NOMO-1 treated with dmso at 0.1 percent for 144 hours (cell line): Measurements from ENCODE around the gene UBD.

ENCODE experiments used
- DNase-seq: peaks from one replicate; lab custom pipeline; 2025; ENCODE audit not compliant: unreplicated experiment; lab: John Stamatoyannopoulos, UW

Gene UBD

GRCh38 chr6:29524044-29524443 lies 35.5 kb downstream of the UBD start:
- no peak for DNase-seq

DNA sequence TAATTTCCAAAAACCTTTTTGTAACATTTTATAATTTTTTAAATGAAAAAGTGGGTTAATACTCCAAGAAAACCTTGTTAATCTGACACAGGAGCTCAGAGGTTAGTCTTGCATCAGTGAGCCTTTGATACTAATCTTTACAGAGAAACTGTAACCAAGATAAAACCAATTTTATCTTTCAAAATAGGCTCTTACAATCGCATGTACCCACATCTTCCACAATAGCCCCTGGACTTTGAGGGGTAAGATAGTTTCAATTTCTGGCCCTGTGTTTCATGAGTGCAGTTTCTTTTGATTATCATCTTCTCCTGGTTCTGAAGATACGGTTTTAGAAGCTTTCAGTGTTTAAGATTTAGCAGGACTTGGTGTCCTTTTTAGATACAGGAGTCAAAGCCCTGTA lies 37.3 kb downstream of the UBD start:
- DNase-seq = no peak

GRCh38 chr6:29521006-29521680 lies 38.4 kb downstream of the UBD start:
- no peak for DNase-seq

DNA sequence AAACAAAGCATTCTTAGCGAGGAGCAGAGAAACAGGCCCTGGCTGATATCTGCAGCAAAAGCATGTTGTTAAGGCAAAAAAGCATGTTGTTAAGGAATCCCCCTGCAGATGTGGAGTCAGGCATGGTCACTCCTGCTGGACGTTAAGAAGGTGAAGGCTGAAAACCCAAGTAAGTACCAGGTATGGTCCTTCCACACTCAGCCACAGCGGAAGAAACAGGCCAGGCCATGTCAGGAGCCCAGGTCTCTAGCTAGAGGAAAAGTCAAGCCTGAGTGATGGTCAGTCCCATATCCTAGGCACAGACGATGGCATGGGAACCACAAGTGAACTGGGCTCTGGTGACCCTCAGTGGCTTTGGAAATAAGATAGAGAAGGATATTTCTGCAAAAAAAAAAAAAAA lies 39.3 kb downstream of the UBD start:
- no peak for DNase-seq

- DNase-seq = no peak
Observed at GRCh38 chr6:29519291-29520010, 40.1 kb downstream of the UBD start.

DNA sequence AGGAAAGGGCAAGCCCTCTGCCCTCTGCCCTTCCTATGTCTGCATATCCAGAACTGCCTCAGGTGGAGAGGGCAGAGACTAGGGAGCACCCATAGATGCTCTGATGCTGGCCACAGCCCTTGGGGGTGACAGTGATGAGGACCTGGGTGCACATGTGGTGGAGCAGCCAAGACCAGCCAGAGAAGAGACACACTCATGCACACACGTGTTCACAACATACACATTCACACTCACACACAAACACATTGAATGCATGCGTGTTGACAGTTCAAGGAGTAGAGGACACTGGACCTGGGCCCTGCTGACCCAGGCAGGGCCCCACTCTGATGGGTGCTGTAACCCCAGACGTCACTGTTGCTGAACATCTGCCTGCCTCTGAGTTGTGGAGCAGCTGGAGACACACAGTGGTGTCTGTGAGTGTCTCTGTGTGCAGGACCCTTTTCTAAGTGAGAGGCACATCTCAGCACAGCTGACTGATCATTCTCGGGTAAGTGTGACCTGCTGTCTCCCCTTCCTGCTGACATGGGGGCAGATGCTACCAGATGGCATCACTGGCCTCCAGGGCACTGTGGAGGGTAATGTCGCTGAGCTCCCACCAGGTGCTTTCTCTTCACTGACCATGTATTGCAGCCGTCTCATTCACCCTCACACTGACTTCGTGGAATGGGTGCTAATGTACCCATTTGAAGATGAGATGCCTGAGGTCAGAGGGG lies 41.6 kb downstream of the UBD start:
- DNase-seq = no peak

- DNase-seq = no peak
Observed at GRCh38 chr6:29517245-29517644, 42.3 kb downstream of the UBD start.

GRCh38 chr6:29516108-29516507 lies 43.4 kb downstream of the UBD start:
- no peak for DNase-seq

DNA sequence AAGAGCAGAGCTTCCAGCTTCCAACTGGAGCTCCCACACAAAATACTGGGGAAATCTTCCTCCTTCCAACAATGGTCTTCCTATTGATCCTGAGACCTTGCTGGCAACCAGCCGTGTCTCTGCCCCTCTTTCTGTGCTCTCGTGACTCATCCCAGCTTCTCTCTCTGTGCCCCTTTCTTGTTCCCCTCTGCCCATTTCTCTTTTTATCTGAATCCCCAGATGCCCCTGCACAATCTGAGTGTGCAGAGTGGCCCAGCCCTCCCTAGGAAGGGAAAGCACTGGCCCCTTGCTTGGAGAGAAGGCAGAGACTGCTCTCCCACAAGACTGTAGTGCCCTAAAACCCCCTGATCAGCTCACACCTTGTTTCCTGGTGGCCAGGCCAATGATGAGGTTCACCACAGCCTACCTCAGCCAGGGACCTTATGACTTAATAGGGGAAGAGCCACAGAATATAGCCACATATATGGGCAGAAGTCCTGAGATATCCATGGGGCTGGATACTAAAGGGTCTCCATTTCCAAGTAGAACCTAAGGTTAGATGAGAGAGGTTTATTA lies 48.7 kb downstream of the UBD start:
- no peak for DNase-seq

DNA sequence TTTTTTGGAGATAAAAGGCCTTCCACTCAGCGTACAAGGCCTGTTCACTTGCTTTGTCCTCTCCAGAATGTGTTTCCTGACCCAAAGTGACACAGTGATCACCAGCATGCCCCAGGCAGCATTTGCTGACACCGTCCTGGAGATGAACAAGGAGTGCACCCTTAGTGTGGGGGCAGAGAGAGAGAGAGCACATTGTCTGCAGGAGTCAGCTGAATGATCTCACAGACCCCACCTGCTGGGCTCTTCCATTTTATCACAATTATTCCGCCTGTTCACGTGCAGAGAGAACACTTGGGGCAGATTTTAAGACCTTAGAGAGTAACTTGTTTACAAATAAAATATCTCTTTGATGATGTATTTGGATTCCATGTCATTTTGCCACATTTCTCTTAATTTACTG lies 49.3 kb downstream of the UBD start:
- DNase-seq = no peak

GRCh38 chr6:29509711-29510110 lies 49.8 kb downstream of the UBD start:
- no peak for DNase-seq

- DNase-seq = no peak
Observed at GRCh38 chr6:29509239-29509638, 50.3 kb downstream of the UBD start.

DNA sequence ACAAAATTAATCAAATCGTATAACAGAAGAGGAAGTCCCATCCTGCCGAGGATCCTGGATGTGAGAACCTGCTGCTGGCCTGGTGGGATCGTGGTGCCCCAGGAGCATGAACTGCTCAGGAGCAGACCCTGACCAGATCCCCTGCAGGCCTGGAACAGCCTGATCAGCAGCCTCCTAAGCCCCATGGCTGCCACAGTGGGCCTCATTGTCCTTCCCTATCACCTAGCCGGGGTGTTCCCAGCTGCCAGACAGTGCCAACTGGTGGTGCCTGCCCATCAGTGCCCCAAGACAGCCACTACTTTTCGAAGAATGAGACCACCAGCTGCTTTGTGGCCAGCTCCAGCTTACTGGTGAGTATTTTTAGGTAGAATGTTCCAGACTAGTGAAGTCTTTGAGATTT lies 52.2 kb downstream of the UBD start:
- DNase-seq = no peak

GRCh38 chr6:29506446-29507067 lies 53.0 kb downstream of the UBD start:
- DNase-seq = no peak

DNA sequence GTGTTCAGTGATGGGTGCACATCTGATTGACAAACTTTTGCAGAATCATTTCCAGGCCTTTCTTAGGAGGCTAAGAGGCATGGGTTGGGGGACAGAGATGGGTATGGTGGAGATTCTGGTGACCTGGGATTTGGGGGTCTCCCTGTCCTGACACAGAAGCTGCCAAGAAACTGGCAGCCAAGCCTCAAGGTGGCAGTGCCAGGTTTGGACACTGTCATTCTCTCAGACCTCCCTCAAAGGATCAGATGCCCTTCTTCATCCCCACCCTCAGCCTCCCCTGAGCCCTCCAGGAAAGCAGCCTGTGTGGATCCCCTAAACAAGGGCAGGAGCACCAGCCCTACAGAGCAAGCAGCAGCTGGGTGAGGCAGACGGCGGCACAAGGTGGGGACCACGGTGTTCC lies 53.7 kb downstream of the UBD start:
- DNase-seq = no peak
